ENCODE measurements around the gene SRGAP1. TPM values are rescaled to one million over a fixed set of nuclear protein-coding genes. Genes with fewer than 3 reads are reported as not detected.
"Not testable (repeated sequence)": the region's sequence is repeated elsewhere in the genome, so short reads cannot be mapped to it uniquely, and the experiment has no call there.

SRGAP1 gene
- total RNA-seq, 1 experiment from 2014 or later = 10.7 TPM

DNA sequence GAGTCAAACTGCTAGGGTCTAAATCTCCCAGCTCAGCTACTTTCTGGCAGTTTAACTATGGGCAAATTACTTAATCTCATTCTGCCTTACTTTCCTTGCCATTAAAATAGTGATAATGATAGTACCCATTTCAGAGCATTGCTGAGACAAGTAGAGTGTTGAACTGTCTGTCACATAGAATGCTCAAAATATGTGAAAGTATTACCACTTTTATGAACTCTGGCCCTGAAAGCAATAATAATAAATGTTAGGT, 19.9 kb downstream of the SRGAP1 start:
- no peak for DNase-seq (ENCODE audit: extremely low read depth, low read depth)

DNA sequence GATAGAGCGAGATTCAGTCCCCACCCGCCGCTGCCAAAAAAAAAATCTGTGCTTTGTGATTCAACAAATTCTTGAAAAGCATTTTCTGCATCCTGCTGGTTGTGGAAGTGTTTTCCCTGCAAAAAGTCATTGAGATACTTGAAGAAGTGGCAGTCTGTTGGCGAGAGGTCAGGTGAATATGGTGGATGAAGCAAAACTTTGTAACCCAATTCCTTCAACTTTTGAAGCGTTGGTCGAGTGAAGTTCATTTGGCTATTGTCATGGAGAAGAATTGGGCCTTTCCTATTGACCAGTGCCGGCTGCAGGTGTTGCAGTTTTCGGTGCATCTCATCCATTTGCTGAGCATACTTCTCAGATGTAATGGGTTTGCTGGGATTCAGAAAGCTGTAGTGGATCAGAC, 20.9 kb downstream of the SRGAP1 start:
- no peak for DNase-seq (ENCODE audit: extremely low read depth, low read depth)

DNA sequence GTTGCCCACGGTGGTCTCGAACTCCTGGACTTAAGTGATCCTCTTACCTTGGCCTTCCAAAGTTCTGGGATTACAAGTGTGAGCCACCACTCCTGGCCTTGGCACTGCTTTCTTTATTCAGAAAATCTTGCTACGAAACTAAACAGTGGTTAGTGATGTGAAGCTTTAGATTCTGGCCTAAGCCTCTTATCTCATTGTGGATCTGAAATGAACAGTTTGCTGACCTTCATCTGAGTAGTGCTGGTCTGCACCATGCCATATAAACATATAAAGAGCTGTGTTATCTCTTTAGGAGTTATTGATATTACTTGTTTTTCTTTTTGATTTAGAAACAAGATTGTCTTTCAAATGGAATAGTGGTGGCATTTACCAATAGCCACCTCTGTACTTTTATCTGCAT, 22.6 kb downstream of the SRGAP1 start:
- DNase-seq (ENCODE audit: extremely low read depth, low read depth) = no peak

DNA sequence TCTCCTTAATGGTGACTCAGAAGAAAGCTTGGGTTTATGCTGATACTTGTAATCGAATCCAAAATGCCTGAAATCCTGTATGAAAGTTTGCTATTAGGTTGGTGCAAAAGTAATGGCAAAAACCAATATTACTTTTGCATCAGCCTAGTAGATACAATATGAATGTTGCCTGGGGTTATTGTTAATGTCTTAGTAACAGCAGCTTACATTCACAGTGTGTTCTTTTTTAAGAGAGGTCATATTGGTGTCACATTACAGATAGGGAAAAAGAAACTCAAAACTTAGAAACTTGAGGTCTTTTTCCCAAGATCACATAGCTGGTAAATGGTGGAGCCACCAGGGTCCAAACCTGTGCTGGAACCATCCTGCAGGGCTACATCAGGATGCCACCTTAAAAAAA, 25.2 kb downstream of the SRGAP1 start:
- DNase-seq (ENCODE audit: extremely low read depth, low read depth) = no peak

DNA sequence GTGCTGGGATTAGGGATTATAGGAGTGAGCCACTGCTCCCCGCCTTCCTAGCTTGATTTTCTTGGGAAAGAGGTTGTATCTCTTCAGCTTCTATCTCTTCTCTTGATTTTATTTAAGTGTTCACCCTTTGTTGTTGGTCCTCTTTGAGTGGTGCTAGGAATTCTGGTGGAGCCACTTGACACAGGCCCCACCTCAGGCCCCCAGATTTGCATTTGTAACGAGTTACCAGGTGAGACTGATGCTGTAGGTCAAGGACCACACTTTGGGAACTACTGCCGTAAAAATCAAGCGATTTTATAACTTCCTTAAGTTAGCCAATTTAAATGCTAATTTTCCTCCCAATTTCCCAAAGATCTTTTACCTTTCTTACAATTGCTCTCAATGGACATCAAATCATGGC, 26.3 kb downstream of the SRGAP1 start:
- no peak for DNase-seq (ENCODE audit: extremely low read depth, low read depth)

DNA sequence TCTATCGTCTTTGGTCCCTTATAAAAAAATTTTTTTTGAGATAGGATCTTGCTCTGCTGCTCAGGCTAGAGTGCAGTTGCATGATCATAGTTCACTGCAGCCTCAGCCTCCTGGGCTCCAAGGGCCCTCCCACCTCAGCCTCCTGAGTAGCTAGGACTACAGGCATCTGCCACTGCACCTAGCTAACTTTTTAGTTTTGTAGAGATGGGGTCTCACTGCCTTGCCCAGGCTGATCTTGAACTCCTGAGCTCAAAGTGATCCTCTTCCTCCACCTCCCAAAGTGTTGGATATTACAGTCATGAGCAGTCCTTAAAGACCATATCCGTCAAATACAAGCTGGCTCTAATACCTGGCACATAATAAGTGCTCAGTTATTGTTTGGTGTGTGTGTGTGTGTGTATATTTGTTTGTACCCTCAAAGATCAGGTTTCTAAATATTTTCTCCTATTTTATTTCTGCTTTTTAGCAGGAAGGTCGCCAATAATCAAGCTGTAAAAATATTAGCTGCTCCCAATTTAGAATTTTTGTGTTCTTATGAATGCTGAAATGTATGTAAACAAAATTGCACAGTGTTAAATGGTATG, 30.5 kb downstream of the SRGAP1 start:
- DNase-seq (ENCODE audit: extremely low read depth, low read depth) = no peak

DNA sequence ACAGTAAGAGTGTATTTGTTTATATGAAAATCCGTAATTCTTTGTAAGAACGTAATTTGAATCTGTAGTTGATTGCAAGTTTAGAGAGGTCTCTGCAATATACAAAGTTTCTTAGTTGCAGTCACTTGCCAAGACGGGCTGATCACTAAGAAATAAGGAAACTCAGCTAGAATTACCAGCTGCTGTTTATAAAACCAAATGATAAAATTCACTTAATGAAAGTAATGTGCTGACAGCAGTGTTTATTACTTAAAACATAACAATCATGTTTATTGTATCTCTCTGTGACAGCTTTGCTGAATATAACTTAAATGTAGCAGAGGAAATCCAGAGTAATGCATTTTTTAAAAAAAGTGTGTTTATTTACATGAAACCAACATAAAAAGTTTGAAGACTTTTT, 31.2 kb downstream of the SRGAP1 start:
- DNase-seq (ENCODE audit: extremely low read depth, low read depth) = no peak

DNA sequence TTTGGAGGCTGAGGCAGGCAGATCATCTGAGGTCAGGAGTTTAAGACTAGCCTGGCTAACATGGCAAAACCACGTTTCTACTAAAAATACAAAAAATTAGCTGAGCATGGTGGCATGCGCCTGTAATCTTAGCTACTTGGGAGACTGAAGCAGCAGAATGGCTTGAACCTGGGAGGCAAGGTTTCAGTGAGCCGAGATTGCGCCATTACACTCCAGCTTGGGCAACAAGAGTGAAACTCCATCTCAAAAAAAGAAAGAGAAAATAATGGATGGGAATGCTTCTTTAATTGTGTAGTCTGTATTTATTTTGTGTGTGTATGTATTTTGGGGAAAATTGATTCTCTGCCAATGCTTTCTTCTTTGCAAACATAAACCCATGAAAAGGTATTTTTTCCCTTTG, 32.5 kb downstream of the SRGAP1 start:
- no peak for DNase-seq (ENCODE audit: extremely low read depth, low read depth)

DNA sequence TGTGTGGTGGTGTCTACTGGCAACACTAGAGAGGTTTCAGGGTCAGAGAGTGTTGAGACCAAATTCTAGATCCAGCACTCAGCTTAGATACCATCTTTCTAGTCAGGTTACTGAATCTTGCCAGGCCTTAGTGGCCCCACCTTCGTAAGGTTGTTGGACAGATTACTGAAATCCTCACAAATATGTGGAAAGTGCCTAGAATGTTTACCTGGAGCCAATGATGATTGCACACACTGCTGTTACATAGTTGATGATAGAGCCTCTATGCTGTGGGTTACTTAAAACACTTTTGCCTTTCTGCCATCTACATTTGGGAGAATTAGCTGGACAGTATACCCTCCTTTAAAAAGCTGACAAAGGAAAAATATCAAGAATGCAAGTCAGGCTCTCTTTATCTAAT, 33.2 kb downstream of the SRGAP1 start:
- no peak for DNase-seq (ENCODE audit: extremely low read depth, low read depth)

DNA sequence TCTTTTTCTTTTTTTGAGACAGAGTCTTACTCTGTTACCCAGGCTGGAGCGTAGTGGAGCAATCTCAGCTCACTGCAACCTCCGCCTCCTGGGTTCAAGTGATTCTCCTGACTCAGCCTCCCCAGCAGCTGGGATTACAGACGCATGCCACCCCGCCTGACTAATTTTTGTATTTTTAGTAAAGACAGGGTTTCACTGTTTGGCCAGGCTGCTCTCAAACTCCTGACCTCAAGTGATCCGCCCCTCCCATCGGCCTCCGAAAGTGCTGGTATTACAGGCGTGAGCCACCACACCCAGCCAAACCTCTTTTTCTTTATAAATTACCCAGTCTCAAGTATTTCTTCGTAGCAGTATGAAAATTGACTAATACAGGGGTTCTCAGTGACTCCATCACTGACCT, 35.7 kb downstream of the SRGAP1 start:
- DNase-seq (ENCODE audit: extremely low read depth, low read depth) = not testable (repeated sequence)

DNA sequence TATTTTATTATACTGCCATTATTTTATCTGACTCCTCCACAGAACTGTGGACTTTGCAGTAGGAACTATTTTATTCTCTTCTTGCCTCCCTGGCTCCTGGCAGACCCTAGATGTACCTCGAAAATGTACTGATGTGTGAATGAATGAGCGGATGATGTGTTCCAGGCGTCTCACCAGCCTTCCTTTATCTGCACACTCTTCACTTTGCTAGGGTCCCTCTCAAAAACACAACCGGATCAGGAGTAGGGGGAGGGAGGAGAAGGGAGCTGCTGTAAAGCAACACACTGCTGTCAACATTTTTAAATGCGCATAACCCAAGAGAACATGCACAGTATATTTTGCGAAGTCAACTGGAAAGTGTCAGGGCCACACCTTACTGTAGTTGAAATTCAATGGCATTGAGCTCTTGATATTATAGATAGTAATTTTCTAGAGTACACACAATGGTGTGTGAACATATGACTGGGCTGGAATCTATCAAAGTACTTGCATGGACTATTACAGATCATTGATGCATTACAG, 36.3 kb downstream of the SRGAP1 start:
- DNase-seq (ENCODE audit: extremely low read depth, low read depth) = no peak

DNA sequence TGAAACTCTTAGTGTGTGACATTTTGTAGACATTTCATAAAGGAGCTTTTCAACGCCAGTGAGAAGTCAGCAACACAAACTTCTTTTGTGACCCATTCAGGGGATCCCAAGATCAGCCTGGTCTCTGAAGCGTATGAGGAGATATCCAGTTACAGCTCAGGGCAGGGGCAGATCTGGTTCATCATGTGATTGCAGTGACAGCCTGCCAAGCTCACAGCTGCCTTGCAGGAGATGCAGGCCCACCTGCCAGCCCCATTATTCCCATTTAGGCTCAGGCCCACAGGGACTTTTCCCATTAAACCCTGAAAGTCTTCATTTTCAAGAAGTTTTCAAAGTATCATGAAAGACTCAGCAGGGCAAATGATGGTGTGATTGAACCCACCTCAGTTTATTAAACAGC, 38.3 kb downstream of the SRGAP1 start:
- DNase-seq (ENCODE audit: extremely low read depth, low read depth) = no peak

DNA sequence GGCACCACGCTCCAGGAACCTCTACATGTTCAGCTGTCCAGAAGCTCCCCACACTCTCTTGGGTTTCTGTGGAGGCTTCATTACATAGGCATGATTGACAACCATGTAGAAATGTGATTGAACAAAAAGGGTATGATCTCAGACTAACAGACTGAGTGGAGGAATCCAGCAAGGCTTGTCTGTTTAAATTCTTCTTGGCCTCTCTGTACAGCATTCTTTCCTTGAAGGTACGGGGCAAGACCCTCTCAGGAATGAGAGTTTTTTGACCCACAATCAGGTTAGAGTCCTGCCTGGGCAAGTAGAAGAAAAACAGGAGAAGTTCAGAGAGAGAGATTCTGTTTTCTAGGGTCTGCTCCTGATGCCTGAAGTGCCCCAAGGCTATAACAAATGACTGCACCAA, 40.9 kb downstream of the SRGAP1 start:
- DNase-seq (ENCODE audit: extremely low read depth, low read depth) = no peak

DNA sequence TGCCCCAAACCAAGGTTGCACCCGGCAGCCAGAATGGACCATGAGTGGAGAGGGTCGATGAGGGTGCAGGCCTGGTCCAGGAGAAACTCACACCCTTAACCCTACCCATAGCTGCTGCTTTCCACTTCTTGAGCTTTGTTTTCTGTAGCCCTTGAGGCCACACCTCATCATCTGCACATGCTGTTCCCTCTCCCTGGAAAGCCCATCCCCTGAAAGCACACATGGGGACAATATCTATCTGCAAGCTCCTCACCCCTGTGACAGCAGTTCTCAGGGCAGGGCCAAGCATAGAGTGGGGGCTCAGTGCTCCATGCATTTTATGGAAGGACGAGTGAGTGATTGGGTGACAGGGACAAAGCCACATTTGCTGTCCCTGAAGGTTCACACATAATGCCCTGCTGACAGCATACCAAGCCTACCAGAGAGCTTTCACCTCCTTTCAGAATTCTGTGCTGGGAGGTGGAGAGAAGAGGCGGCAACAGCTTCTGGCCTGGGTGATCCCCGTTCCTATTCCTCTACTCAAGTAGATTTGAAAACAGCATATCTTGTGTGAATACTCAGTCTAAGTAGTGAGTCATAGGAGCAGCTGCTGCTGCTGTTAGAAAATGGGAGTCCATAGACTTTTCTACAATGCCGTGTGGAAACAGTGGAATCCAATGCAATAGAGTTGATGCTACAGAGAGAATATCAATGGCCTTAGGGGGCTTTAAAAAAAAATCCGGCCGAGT, 44.6 kb downstream of the SRGAP1 start:
- no peak for DNase-seq (ENCODE audit: extremely low read depth, low read depth)

DNA sequence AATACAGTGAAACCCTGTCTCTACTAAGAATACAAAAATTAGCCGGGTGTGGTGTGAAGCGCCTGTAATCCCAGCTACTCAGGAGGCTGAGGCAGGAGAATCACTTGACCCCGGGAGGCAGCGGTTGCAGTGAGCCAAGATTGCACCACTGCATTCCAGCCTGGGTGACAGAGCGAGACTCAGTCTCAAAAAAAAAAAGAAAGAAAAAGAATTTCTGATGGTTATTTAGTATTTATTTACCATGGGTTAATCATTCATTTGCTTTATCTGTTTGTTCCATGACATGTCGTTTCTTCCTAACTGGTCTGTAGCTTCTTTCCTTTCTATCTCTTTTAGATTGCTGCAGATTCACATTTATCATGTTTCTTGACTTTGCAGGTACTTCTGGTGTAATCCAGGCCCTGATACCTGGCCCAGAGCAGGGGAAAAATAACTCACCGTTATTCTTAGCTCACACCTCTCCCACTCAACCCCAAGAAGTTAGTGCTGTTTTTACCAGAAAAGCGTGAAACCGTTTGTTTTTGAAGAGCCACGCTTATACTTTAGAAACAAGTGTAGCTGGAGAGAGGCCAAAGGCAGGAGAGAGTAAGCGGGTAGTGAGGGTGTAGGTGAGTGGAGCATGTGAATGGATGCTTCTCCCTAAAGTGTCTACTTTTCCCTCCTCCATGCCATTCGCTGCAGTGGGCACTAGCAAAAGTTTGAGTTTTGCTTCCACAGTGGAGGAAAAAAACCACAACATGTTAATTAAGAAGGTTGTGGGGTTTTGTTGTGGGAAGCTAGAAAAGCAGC, 45.4 kb downstream of the SRGAP1 start:
- no peak for DNase-seq (ENCODE audit: extremely low read depth, low read depth)

DNA sequence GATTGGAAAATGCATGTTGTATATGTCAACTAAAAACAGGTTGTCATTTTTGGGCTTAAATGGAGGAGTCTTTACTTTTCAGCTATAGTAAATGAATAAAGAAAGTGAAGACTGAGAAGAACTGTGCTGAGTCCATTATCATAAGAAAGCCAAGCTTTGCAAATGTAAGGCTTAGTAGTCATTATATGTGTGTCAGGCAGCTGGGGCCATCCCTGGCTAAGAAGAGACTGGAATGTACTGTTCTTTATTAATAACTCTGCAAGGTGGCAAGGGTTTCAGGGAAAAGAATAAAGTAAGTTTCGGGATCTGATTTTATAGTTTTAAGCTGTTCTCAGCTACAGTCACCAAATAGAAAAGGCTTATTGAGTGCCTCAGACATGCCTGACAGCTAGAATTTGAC, 48.7 kb downstream of the SRGAP1 start:
- DNase-seq (ENCODE audit: extremely low read depth, low read depth) = no peak

DNA sequence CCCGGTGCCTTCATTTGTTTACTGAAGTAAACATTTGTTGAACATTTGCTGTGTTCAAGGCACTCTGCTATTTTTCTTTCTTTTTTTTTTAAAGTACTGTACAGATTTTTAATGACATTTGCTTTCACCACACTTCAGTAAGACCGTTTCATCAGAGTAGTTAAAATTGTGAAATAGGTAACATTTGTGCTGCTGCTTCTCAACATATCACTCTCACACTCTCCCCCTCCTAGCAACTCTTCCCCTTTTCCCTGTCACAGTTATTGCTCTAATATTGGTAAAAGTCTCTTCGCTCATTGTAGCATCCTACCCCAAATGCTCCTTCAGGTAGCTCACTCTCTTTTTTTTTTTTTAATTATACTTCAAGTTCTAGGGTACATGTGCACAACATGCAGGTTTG, 49.6 kb downstream of the SRGAP1 start:
- no peak for DNase-seq (ENCODE audit: extremely low read depth, low read depth)

DNA sequence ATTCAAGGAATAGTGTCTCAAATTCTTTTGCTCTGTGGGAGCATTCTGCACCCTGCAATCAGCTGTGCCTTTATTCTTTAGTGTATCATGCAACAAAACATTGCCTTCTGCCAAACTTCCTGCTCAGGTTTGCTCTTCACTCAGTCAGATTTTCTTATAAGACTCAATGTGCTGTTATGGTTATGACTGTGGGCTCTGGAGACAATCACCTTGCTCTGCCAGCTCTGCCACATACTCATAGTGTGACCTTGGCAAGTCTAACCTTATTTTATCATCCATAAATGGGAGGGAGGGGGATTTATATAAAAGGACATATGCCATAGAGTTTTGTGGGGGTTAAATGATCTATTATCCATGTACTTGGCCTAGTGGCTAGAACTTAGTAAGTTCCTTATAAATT, 51.3 kb downstream of the SRGAP1 start:
- DNase-seq (ENCODE audit: extremely low read depth, low read depth) = no peak

DNA sequence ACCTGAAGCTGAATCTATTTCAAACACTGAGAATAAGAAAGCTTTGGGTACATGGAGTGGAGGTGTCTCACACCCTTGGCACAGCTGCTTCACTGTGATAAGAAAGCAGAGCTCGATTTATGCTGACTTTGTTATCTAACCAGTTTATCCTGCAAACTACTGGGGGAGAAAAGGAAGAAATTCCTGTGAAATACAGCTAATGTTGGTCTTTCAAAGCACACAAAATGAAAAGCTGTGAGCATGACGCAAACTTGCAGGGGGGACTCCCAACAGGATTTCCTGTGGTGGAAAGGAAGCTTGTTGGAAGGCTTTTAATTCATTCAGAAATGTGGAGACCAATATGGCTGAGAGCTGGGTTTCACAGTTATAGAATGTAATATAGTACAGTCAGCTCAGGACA, 53.4 kb downstream of the SRGAP1 start:
- DNase-seq (ENCODE audit: extremely low read depth, low read depth) = no peak

DNA sequence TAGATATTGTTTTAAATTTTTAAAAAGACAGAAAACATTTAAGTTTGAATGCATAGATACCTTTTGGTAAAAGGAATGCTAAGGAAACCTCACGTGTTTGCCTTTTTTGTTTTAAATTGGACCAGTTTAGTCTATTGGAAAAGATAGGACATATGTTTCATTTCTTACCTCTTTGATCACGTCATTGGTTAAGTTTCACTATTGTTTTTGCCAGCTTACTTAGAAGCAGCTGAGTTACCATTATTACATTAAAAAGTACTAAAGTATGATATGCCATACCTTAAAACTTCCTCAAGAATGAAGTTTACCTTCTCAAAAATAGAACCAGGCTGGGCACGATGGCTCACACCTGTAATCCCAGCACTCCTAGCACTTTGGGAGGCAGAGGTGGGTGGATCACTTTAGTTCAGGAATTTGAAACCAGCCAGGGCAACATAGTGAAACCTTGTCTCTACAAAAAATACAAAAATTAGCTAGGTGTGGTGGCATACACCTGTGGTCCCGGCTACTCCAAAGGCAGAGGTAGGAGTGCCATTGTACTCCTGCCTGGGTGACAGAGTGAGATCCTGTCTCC, 54.4 kb downstream of the SRGAP1 start:
- DNase-seq (ENCODE audit: extremely low read depth, low read depth) = no peak

DNA sequence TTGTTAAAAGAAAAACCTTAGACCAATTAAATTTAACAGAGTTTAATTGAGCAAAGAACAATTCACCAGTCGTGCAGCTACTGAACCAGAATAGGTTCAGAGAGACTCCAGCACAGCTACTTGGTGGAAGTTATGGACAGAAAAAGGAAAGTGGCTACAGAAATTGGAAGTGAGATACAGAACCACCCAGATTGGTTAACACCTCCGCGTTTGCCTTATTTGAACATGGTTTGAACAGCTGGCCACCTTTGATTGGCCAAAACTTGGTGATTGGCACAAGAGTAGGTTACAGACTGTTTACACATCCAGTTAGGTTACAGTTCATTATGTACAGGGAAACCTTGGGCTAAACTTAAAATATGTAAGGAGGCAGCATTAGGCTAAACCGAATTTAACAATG, 54.9 kb downstream of the SRGAP1 start:
- no peak for DNase-seq (ENCODE audit: extremely low read depth, low read depth)

Measured in NCI-H460 (cell line).